ENCODE data around the gene C1QTNF8.

The C1QTNF8 gene

DNA sequence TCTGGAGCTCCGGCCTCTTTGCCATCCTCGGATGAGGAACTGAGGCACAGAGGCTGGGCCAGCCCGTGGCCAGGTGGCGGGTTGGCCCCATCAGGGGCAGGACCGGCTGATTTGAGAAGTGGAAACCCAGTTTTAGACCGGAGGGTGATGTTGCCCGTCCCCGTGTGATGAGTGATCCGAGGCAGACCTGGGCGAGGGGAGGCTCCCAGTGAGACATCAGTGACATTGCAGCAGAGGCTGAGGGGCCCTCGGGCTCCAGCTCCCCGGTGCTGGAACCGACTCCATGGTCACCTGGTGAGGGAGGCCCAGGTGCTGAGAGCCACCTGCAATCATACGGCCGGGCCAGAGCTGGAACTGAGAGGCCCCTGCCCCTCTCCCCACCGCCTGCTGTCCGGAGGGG, 30.0 kb upstream of the C1QTNF8 start:
- TF ChIP-seq ZFX (IDR thresholded peaks at IDR 0.05) = no peak
- TF ChIP-seq, protein P1, sequence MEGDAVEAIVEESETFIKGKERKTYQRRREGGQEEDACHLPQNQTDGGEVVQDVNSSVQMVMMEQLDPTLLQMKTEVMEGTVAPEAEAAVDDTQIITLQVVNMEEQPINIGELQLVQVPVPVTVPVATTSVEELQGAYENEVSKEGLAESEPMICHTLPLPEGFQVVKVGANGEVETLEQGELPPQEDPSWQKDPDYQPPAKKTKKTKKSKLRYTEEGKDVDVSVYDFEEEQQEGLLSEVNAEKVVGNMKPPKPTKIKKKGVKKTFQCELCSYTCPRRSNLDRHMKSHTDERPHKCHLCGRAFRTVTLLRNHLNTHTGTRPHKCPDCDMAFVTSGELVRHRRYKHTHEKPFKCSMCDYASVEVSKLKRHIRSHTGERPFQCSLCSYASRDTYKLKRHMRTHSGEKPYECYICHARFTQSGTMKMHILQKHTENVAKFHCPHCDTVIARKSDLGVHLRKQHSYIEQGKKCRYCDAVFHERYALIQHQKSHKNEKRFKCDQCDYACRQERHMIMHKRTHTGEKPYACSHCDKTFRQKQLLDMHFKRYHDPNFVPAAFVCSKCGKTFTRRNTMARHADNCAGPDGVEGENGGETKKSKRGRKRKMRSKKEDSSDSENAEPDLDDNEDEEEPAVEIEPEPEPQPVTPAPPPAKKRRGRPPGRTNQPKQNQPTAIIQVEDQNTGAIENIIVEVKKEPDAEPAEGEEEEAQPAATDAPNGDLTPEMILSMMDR (conservative IDR thresholded peaks at IDR 0.05) = no peak
- H3K27ac ChIP-seq = no peak overlapping the region

DNA sequence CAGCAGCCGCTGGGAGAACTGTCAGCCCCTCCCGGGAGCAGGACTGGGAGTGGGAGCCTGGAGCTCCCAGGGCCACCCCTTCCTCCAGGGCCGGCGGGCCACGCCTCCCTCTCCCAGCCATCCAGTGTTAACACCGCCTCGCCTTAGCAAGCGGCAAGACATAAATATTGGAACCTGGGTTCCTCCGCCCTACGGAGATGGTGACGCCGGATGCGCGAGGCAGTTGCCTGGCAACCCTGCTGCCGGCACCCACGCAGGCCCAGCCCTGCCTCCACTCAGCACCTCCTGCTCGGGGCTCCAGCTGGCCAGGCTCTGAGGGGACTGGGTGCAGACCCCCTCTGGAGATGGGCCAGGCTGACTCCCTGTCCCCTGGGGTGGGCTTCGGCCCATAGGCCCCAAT, 29.4 kb upstream of the C1QTNF8 start:
- TF ChIP-seq ZFX (IDR thresholded peaks at IDR 0.05) = no peak
- TF ChIP-seq, protein P1 (conservative IDR thresholded peaks at IDR 0.05) = no peak
- H3K27ac ChIP-seq = no peak overlapping the region

DNA sequence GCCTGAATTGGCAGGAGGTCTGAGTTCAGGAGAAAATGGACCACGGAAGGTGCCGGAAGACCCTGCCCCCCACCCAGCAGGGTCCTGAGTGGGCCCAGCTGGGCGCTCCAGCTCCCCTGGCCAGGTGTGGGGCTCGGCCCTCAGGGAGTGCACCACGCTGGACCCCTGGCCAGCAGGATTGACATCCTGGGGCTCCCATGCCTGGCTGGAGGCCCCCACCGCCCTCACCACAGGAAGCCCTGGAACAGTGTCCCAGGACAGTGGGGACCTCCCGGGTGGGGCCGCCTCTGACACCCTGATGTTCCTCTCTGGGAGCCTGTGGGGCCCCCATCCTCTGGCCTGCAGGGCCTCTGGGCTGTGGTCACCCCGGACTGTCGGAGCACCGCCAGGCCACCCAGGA, 28.8 kb upstream of the C1QTNF8 start:
- no peak overlapping the region for H3K27ac ChIP-seq
- no peak for TF ChIP-seq ZFX (IDR thresholded peaks at IDR 0.05)
- TF ChIP-seq, protein P1 (conservative IDR thresholded peaks at IDR 0.05) = no peak

DNA sequence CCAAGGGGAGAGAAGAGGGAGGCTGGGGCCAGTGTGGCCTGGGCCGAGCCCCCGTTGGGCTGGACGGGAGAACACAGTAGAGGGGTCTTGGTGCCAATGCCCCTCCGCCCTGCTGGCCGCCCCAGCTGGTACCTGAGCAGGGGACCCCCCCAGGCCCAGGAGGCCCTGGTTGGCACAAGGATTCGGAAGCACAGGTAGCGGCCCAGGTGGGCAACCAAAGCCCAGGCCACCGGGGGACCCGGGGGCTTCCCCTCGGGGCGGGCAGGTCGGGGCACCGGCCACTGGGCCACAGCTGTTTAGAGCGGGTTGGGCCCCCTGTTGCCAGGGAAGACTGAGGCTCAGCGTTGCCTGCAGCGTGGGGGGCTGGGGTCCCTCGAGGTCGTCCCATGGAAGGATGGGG, 28.2 kb upstream of the C1QTNF8 start:
- no peak overlapping the region for H3K27ac ChIP-seq
- no peak for TF ChIP-seq ZFX (IDR thresholded peaks at IDR 0.05)
- TF ChIP-seq, protein P1 (conservative IDR thresholded peaks at IDR 0.05) = no peak

DNA sequence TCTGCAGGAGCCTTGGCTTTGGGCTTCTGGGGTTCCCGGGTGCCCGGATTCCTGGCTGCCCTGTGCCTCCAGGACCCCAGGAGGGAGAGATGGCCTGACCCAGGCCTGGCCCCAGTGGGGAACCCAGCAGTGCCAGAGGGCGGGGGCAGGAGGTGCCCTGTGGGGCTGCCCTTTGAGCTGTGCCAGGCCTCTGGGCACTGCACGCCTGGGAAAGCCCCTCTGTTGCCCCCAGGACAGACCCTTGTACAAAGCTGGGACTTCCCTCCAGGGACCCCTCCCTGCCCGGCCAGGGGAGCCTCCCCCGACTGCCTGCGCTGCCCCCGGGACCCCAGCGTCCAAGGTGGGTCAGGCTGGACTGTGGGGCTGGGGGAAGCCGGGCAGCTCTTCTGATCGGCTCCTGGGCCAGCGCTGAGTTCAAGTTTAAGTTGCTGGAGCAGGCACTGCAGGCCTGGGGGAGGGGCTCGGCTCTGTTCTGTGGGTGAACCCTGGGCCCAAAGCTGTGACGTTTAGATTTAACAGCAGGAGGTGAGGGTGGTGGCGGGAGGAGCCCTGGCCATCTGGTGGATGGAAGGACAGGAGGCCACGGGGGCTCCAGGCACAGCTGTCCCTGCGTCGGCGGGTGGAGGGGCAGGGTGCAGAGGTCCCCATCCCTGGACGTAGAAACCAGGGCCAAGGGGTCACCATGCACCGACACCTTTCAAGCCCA, 27.6 kb upstream of the C1QTNF8 start:
- H3K27ac ChIP-seq = no peak overlapping the region
- no peak for TF ChIP-seq ZFX (IDR thresholded peaks at IDR 0.05)
- TF ChIP-seq, protein P1 (conservative IDR thresholded peaks at IDR 0.05) = no peak

DNA sequence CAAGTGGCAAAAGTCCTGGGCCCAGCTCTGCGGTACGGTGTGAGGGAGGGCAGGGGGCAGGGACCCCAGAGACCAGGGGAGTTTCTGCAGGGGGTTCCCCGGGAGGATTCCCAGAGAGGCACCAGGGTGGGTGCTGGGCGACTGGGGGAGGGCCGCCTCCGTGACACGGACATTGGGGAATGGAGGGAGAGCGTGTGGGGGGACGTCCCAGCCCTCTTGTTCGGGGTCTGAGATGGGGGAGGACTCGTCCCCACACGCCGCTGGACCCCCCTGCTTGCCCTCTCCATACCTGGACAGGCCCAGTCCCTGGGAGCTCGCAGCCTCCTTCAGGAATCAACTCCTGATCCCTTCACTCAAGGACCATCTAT, 26.3 kb upstream of the C1QTNF8 start:
- no peak overlapping the region for H3K27ac ChIP-seq
- TF ChIP-seq ZFX (IDR thresholded peaks at IDR 0.05) = no peak
- TF ChIP-seq, protein P1 (conservative IDR thresholded peaks at IDR 0.05) = no peak

DNA sequence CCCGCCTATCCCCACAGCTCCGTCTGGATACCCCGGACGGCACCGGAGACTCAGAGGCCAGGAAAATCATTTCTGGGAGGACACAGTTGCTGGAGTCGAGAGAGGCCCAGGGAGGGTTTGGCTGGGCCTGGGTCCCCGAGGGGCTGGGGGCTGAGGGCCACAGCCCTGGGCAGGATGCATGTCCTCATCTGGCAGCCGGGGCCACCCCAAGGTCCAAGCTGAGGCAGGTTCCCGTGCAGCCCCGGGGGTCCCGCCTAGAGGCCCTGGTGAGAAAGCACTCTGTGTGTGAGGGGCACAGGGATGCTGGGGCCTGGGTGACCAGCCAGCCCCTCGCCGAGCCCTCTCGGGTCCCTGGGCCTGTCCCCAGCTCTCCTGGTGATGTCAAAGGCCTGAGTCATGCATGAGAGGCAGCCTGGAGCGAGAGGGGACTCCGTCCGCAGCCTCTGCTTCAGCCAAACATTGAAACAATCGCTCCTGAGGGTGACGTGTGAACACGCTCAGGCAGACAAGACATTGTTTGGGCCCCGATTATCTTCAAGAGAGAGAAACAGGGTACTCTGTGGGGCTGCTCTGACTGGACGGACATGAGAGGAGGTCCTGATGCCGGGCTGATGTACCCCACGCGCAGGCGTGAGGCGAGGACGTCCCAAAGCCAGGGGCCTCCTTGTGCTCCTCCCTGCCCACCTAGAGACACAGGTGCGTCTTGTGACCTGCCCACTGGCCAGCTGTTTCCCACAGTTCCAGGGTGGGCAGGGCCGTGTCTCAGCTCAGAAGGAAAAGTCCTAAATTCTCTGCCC, 25.8 kb upstream of the C1QTNF8 start:
- no peak overlapping the region for H3K27ac ChIP-seq

More for the DNA sequence above, 25.8 kb upstream of the C1QTNF8 start:
- TF ChIP-seq, protein P1 (conservative IDR thresholded peaks at IDR 0.05) = no peak
- TF ChIP-seq ZFX (IDR thresholded peaks at IDR 0.05) = no peak
